H1 (cell line): Measurements from ENCODE around the gene CACNA2D3. TPM values are rescaled to one million over a fixed set of nuclear protein-coding genes. Genes with fewer than 3 reads are reported as not detected.

ENCODE experiments used
- CTCF ChIA-PET: fragments of 300-600 bp; sonication (Branson Sonifier 250); formaldehyde crosslinking; loops from one replicate; lab custom pipeline; 2021; ENCODE audit not compliant: partially characterized antibody; lab: Charles Lee
- POLR2A ChIA-PET: fragments of 300-600 bp; sonication (Branson Sonifier 250); formaldehyde crosslinking; loops from one replicate; lab custom pipeline; 2021; ENCODE audit warnings: inconsistent platforms; ENCODE audit not compliant: partially characterized antibody; lab: Charles Lee
- DNase-seq, 2 experiments: peaks; one replicate each; pipeline versions ENCODE4 v3.0.0 to v3.0.0-alpha.2; 2010 to 2022; ENCODE audit warnings: low spot score in 2 of 2, low read depth in 1 of 2, mixed read lengths in 1 of 2
- FAIRE-seq: peaks from 2 replicates; lab custom pipeline; 2011; peaks lifted over from hg19 to GRCh38; lab: Jason Lieb, UNC
- H2AFZ ChIP-seq: 2 replicates; pipeline ENCODE4 v1.8.1; 2012; ENCODE audit warnings: low read length, inconsistent platforms
- H2AK5ac ChIP-seq: 2 replicates; pipeline ENCODE4 v1.6.1; 2013; ENCODE audit warnings: low read depth, low read length
- H2BK120ac ChIP-seq: replicated peaks from 2 replicates; pipeline ENCODE3; 2013; ENCODE audit warnings: low read depth, low read length, inconsistent platforms
- H2BK12ac ChIP-seq: 2 replicates; pipeline ENCODE4 v1.6.1; 2013; ENCODE audit warnings: low read depth, low read length
- H2BK15ac ChIP-seq: 2 replicates; pipeline ENCODE4 v1.6.1; 2013; ENCODE audit warnings: low read length
- H2BK20ac ChIP-seq: 2 replicates; pipeline ENCODE4 v1.6.1; 2013; ENCODE audit warnings: low read length
- H2BK5ac ChIP-seq: 2 replicates; pipeline ENCODE4 v1.6.1; 2013; ENCODE audit warnings: low read depth, low read length
- H3K14ac ChIP-seq: 2 replicates; pipeline ENCODE4 v1.6.1; 2013; ENCODE audit warnings: inconsistent platforms; ENCODE audit not compliant: insufficient read length
- H3K18ac ChIP-seq: 2 replicates; pipeline ENCODE4 v1.6.1; 2013; ENCODE audit warnings: low read length; ENCODE audit errors: extremely low read depth
- H3K23ac ChIP-seq: 2 replicates; pipeline ENCODE4 v1.6.1; 2013; ENCODE audit warnings: inconsistent platforms; ENCODE audit not compliant: insufficient read length
- H3K23me2 ChIP-seq: 2 replicates; pipeline ENCODE4 v1.6.1; 2013; ENCODE audit warnings: low read depth, low read length
- H3K27ac ChIP-seq: 2 replicates; pipeline ENCODE4 v1.6.1; 2011; ENCODE audit warnings: low read depth, low read length, inconsistent platforms
- H3K27me3 ChIP-seq, 4 experiments: replicated peaks in 1 of 4; 1 replicate in 1 of 4; 2 replicates in 3 of 4; pipeline versions ENCODE4 v1.6.1 to v1.8.1; 2011 to 2013; ENCODE audit warnings: low read length in 3 of 4, mild to moderate bottlenecking in 3 of 4, inconsistent platforms in 2 of 4, mixed read lengths in 2 of 4, moderate library complexity in 1 of 4; ENCODE audit not compliant: control insufficient read depth in 3 of 4, insufficient read depth in 3 of 4; ENCODE audit errors: extremely low read depth in 1 of 4
- H3K36me3 ChIP-seq, 4 experiments: 2 replicates each; pipeline versions ENCODE4 v1.6.1 to v1.8.1; 2011 to 2013; ENCODE audit warnings: mild to moderate bottlenecking in 4 of 4, low read length in 3 of 4, moderate library complexity in 2 of 4, control low read depth in 1 of 4, inconsistent platforms in 1 of 4; ENCODE audit not compliant: insufficient read depth in 4 of 4, control insufficient read depth in 2 of 4
- H3K4ac ChIP-seq: replicated peaks from 2 replicates; pipeline ENCODE3; 2013; ENCODE audit warnings: low read length, low read depth, mixed read lengths, inconsistent platforms; ENCODE audit not compliant: insufficient read length
- H3K4me1 ChIP-seq, 4 experiments: replicated peaks in 1 of 4; 1 replicate in 1 of 4; 2 replicates in 3 of 4; pipeline versions ENCODE4 v1.6.1 to v1.8.1; 2011 to 2013; ENCODE audit warnings: low read length in 3 of 4, inconsistent platforms in 2 of 4, mixed read lengths in 1 of 4; ENCODE audit not compliant: insufficient read depth in 4 of 4, control insufficient read depth in 3 of 4
- H3K4me2 ChIP-seq, 2 experiments: 2 replicates each; pipeline versions ENCODE4 v1.6.1 to v1.8.1; 2011 to 2013; ENCODE audit warnings: low read depth in 2 of 2, low read length in 2 of 2, control low read depth in 1 of 2, inconsistent platforms in 1 of 2, mild to moderate bottlenecking in 1 of 2; ENCODE audit not compliant: insufficient read depth in 1 of 2
- H3K4me3 ChIP-seq, 4 experiments: fragments of 200-600, 300-600 bp in 1 of 4; sonication (generic), shearing (Covaris generic), sonication (Bioruptor Twin) in 1 of 4; 2 replicates each; pipeline versions ENCODE4 v1.5.1 to v1.8.1; 2011 to 2016; ENCODE audit warnings: low read length in 4 of 4, low read depth in 3 of 4, control low read depth in 2 of 4, inconsistent platforms in 2 of 4, mild to moderate bottlenecking in 2 of 4, mixed read lengths in 1 of 4, moderate library complexity in 1 of 4; ENCODE audit not compliant: insufficient read depth in 2 of 4; ENCODE audit errors: extremely low read depth in 1 of 4
- H3K56ac ChIP-seq: replicated peaks from 2 replicates; pipeline ENCODE3; 2013; ENCODE audit warnings: low read depth, mild to moderate bottlenecking, mixed read lengths, low read length, inconsistent platforms; ENCODE audit not compliant: insufficient read length
- H3K79me1 ChIP-seq: 2 replicates; pipeline ENCODE4 v1.6.1; 2013; ENCODE audit warnings: low read depth, low read length, control low read depth
- H3K79me2 ChIP-seq, 2 experiments: 2 replicates each; pipeline versions ENCODE4 v1.6.1 to v1.8.1; 2012 to 2013; ENCODE audit warnings: low read length in 2 of 2, mild to moderate bottlenecking in 2 of 2, inconsistent platforms in 1 of 2; ENCODE audit not compliant: insufficient read depth in 2 of 2, control insufficient read depth in 1 of 2
- H3K9ac ChIP-seq, 4 experiments: replicated peaks in 1 of 4; 1 replicate in 1 of 4; 2 replicates in 3 of 4; pipeline versions ENCODE4 v1.6.1 to v1.8.1; 2011 to 2013; ENCODE audit warnings: low read depth in 3 of 4, low read length in 3 of 4, control low read depth in 2 of 4, mild to moderate bottlenecking in 2 of 4, moderate library complexity in 2 of 4, inconsistent platforms in 1 of 4; ENCODE audit errors: extremely low read depth in 1 of 4
- H3K9me3 ChIP-seq, 2 experiments: 2 replicates each; pipeline versions ENCODE4 v1.6.1 to v1.8.1; 2012 to 2013; ENCODE audit warnings: mild to moderate bottlenecking in 2 of 2, moderate library complexity in 2 of 2, control low read depth in 1 of 2, inconsistent platforms in 1 of 2, low read depth in 1 of 2, low read length in 1 of 2, mixed read lengths in 1 of 2; ENCODE audit not compliant: insufficient read depth in 2 of 2
- H4K20me1 ChIP-seq, 2 experiments: replicated peaks in 1 of 2; 2 replicates each; pipeline versions ENCODE3 to v1.8.1; 2011 to 2013; ENCODE audit warnings: inconsistent platforms in 2 of 2, low read length in 2 of 2, mild to moderate bottlenecking in 1 of 2; ENCODE audit not compliant: insufficient read depth in 2 of 2, control insufficient read depth in 1 of 2
- H4K5ac ChIP-seq: 2 replicates; pipeline ENCODE4 v1.6.1; 2013; ENCODE audit warnings: low read length, low read depth, mixed read lengths, inconsistent platforms; ENCODE audit not compliant: insufficient read length
- H4K8ac ChIP-seq: 2 replicates; pipeline ENCODE4 v1.8.0; 2013; ENCODE audit warnings: mild to moderate bottlenecking, moderate library complexity, low read length, inconsistent platforms; ENCODE audit not compliant: insufficient read depth; ENCODE audit errors: extremely low read depth
- H4K91ac ChIP-seq: replicated peaks from 2 replicates; pipeline ENCODE3; 2013; ENCODE audit warnings: low read length, mixed read lengths, inconsistent platforms; ENCODE audit not compliant: insufficient read length
- BACH1 ChIP-seq: IDR thresholded peaks from 2 replicates; pipeline ENCODE4 v1.6.1; 2012; ENCODE audit warnings: low read length, improper control_type of control experiment
- BCL11A ChIP-seq, 2 experiments: IDR thresholded peaks; one replicate each; pipeline ENCODE4 v1.6.1; 2011; ENCODE audit warnings: low read depth in 2 of 2, low read length in 2 of 2, mild to moderate bottlenecking in 2 of 2
- EZH2 ChIP-seq: fragments of 200-600 bp; sonication (generic); IDR thresholded peaks from 2 replicates; pipeline ENCODE4 v1.7.1; 2012; ENCODE audit warnings: low read depth, mild to moderate bottlenecking, moderate library complexity, low read length, inconsistent platforms; ENCODE audit not compliant: severe bottlenecking
- GABPA ChIP-seq: IDR thresholded peaks from 2 replicates; pipeline ENCODE4 v1.6.1; 2011; ENCODE audit warnings: mild to moderate bottlenecking, low read length, moderate library complexity, borderline replicate concordance; ENCODE audit not compliant: insufficient read depth
- HDAC6 ChIP-seq: IDR thresholded peaks from one replicate; pipeline ENCODE4 v1.7.1; 2012; ENCODE audit warnings: low read depth, mild to moderate bottlenecking, inconsistent platforms, low read length, moderate library complexity
- JUND ChIP-seq: IDR thresholded peaks from 2 replicates; pipeline ENCODE4 v1.6.1; 2011; ENCODE audit warnings: mild to moderate bottlenecking, improper control_type of control experiment, low read length
- SUZ12 ChIP-seq: fragments of 200-600 bp; sonication (generic); IDR thresholded peaks from 2 replicates; pipeline ENCODE4 v1.6.1; 2012; ENCODE audit warnings: mild to moderate bottlenecking, inconsistent platforms, low read length, moderate library complexity, mixed read lengths
- TAF1 ChIP-seq: IDR thresholded peaks from 2 replicates; pipeline ENCODE4 v1.6.1; 2011; ENCODE audit warnings: mild to moderate bottlenecking, low read depth, low read length
- TBP ChIP-seq: IDR thresholded peaks from 2 replicates; pipeline ENCODE4 v1.6.1; 2011; ENCODE audit warnings: low read depth, low read length, improper control_type of control experiment
- WGBS, 2 experiments: shearing (Covaris generic) in 1 of 2; methylation state at CpG; one replicate each; pipeline versions ENCODE4 v1.1.6 to v1.1.7; 2013 to 2015; ENCODE audit warnings: low lambda C conversion rate in 2 of 2, mixed read lengths in 2 of 2, inconsistent platforms in 1 of 2, low coverage in 1 of 2, missing lambda C conversion rate in 1 of 2; ENCODE audit not compliant: insufficient replicate concordance in 2 of 2, insufficient coverage in 1 of 2, insufficient read length in 1 of 2; ENCODE audit errors: extremely low coverage in 1 of 2, missing lambda C conversion rate in 1 of 2; 5-methylcytosine and 5-hydroxymethylcytosine counted together
- polyA plus RNA-seq, 7 experiments: library from polyadenylated mRNA; depleted of rRNA in 3 of 7; stranded (reverse) in 5 of 7; unstranded in 2 of 7; fragments of >200 nt in 5 of 7; fragments of 200-250 nt in 2 of 7; gene quantifications; 1 replicate in 5 of 7; 2 replicates in 1 of 7; 4 replicates in 1 of 7; pipeline versions ENCODE4 v1.2.1 to v1.2.3, GENCODE V29; 2011 to 2013; ENCODE audit warnings: missing spikeins in 2 of 7, mixed read lengths in 2 of 7
- total RNA-seq: library from RNA; stranded (reverse); fragmentation: NEBNext Ultra II Directional; extraction: Animal tissue kit (Norgen Biotek cat#: 25700); gene quantifications from 2 replicates; pipeline ENCODE4 v1.2.1, GENCODE V29; 2021
- TF ChIP-seq, protein P1 (sequence below): IDR thresholded peaks from 2 replicates; pipeline ENCODE4 v1.6.1; 2012; ENCODE audit warnings: inconsistent platforms
- TF ChIP-seq, protein P2 (sequence below), 3 experiments: IDR thresholded peaks; 1 replicate in 2 of 3; 2 replicates in 1 of 3; pipeline versions ENCODE4 v1.5.1 to v1.6.1; 2011; ENCODE audit warnings: low read length in 3 of 3, mild to moderate bottlenecking in 3 of 3, inconsistent platforms in 2 of 3, low read depth in 1 of 3, moderate library complexity in 1 of 3; ENCODE audit not compliant: insufficient read depth in 1 of 3; ENCODE audit errors: control extremely low read depth in 1 of 3

CACNA2D3 gene
- total and polyA plus RNA-seq, 2 of the 8 experiments (the other 6 are each of a cell fraction or from before 2014, with no cell fraction given) = 1.5 to 1.8 TPM

DNA sequence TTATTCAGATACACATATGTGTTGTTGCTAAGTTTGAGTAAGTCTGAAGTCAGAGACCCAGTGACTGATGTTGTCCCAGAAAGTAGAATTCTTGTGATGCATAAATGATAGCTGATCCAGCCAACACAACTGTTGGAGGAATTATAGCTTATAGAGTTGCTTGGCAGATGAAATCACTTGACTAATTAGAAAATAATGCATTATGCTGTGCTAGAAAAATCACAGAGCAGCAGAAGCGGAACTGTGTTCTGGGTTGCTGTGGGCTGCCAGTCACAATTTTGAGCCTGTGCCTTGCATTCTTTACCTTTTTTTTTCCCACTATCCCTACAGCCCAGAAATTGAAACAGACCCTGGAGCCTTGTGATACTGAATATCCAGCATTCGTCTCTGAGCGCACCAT lies 895.5 kb downstream of the CACNA2D3 start:
- 97% methylated on average over 3 of the region's 3 CpGs; no CpG with 5 or more reads in 1 of the 2 experiments for WGBS, 2 experiments
- H2BK5ac ChIP-seq = no peak overlapping the region
- CTCF ChIA-PET = interaction anchor here (0.6 to 1.2 kb wide), 4 partner anchors 8 to 387 kb away, joined by 3 to 4 read pairs (median 3); no protein-coding TSS in a partner anchor
- no peak for TF ChIP-seq TAF1
- TF ChIP-seq BCL11A (IDR thresholded peaks at IDR 0.05; ENCODE audit: low read depth in 2 of 2, low read length in 2 of 2) = no peak
- TF ChIP-seq JUND = no peak
- TF ChIP-seq GABPA = no peak
- TF ChIP-seq, protein P1, sequence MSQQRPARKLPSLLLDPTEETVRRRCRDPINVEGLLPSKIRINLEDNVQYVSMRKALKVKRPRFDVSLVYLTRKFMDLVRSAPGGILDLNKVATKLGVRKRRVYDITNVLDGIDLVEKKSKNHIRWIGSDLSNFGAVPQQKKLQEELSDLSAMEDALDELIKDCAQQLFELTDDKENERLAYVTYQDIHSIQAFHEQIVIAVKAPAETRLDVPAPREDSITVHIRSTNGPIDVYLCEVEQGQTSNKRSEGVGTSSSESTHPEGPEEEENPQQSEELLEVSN = no peak
- no peak for TF ChIP-seq SUZ12
- TF ChIP-seq BACH1 = no peak
- TF ChIP-seq, protein P2, sequence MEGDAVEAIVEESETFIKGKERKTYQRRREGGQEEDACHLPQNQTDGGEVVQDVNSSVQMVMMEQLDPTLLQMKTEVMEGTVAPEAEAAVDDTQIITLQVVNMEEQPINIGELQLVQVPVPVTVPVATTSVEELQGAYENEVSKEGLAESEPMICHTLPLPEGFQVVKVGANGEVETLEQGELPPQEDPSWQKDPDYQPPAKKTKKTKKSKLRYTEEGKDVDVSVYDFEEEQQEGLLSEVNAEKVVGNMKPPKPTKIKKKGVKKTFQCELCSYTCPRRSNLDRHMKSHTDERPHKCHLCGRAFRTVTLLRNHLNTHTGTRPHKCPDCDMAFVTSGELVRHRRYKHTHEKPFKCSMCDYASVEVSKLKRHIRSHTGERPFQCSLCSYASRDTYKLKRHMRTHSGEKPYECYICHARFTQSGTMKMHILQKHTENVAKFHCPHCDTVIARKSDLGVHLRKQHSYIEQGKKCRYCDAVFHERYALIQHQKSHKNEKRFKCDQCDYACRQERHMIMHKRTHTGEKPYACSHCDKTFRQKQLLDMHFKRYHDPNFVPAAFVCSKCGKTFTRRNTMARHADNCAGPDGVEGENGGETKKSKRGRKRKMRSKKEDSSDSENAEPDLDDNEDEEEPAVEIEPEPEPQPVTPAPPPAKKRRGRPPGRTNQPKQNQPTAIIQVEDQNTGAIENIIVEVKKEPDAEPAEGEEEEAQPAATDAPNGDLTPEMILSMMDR (IDR thresholded peaks at IDR 0.05; ENCODE audit: control extremely low read depth in 1 of 3, insufficient read depth in 1 of 3, low read depth in 1 of 3, low read length in 3 of 3) = no peak
- TF ChIP-seq HDAC6 = no peak
- TF ChIP-seq TBP = no peak
- TF ChIP-seq EZH2 = no peak

More for the DNA sequence above, 895.5 kb downstream of the CACNA2D3 start:
- Histone ChIP-seq H3K56ac (no peak overlapping the region), H3K23ac (no peak overlapping the region), H3K36me3 (no peaks in the 10 kb centered on the region), H3K9ac (no peak overlapping the region), H2BK15ac (no peak overlapping the region), H3K4ac (no peak overlapping the region), H3K14ac (no peak overlapping the region), H2AK5ac (no peak overlapping the region), H3K27ac (no peak overlapping the region), H4K8ac (no peak overlapping the region), H3K9me3 (no peaks in the 10 kb centered on the region), H3K4me1 (peaks cover 0 to 6% (median 2%) of the 10 kb centered on the region in 4 experiments; a peak in 2 of 7 replicates), H3K18ac (no peak overlapping the region), H2BK12ac (no peak overlapping the region), H2BK20ac (no peak overlapping the region), H3K79me2 (no peaks in the 10 kb centered on the region), H3K23me2 (no peaks in the 10 kb centered on the region), H3K4me3 (no peak overlapping the region), H2AFZ (no peak overlapping the region), H2BK120ac (no peak overlapping the region), H3K27me3 (no peaks in the 10 kb centered on the region), H4K91ac (no peak overlapping the region), H3K79me1 (no peaks in the 10 kb centered on the region), H3K4me2 (no peak overlapping the region), H4K5ac (no peak overlapping the region), H4K20me1 (no peaks in the 10 kb centered on the region)
- POLR2A ChIA-PET = interaction anchor here (0.7 to 1.0 kb wide), 2 partner anchors 11 to 93 kb away, joined by 3 read pairs; no protein-coding TSS in a partner anchor
- no peak for DNase-seq
- no peak for FAIRE-seq
